HL-60 (cell line): ENCODE measurements around the gene GLRX3.

Experiments used
- DNase-seq, 2 experiments: peaks; one replicate each; pipeline ENCODE4 v3.0.0-alpha.2; 2010 to 2020; ENCODE audit warnings: low read depth in 1 of 2, low spot score in 1 of 2
- H3K27ac ChIP-seq: fragments of 250-450 bp; sonication (Bioruptor Pico); replicated peaks from 2 replicates; pipeline ENCODE4 v1.5.1; 2020; ENCODE audit warnings: mild to moderate bottlenecking, moderate library complexity
- H3K27me3 ChIP-seq: fragments of 250-450 bp; sonication (Bioruptor Pico); 2 replicates; pipeline ENCODE4 v1.5.1; 2021; ENCODE audit warnings: mild to moderate bottlenecking, moderate library complexity; ENCODE audit not compliant: insufficient read depth, poor library complexity, severe bottlenecking
- H3K4me3 ChIP-seq: replicated peaks from 2 replicates; pipeline ENCODE4 v1.5.1; 2011; ENCODE audit warnings: mild to moderate bottlenecking, control low read depth, low read length; ENCODE audit not compliant: insufficient read depth
- GABPA ChIP-seq: IDR thresholded peaks from 2 replicates; pipeline ENCODE4 v1.6.1; 2012; ENCODE audit warnings: low read depth
- POLR2AphosphoS5 ChIP-seq: IDR thresholded peaks from 2 replicates; pipeline ENCODE4 v1.6.1; 2012; ENCODE audit warnings: low read depth
- SPI1 ChIP-seq: IDR thresholded peaks from 2 replicates; pipeline ENCODE4 v1.6.1; 2012; ENCODE audit warnings: low read depth, mild to moderate bottlenecking, borderline replicate concordance
- TF ChIP-seq, protein P1 (sequence below): IDR thresholded peaks from 2 replicates; pipeline ENCODE4 v1.6.1; 2012; ENCODE audit warnings: low read depth; ENCODE audit not compliant: insufficient replicate concordance
- TF ChIP-seq, protein P2 (sequence below): IDR thresholded peaks from one replicate; pipeline ENCODE4 v1.5.1; 2011; ENCODE audit warnings: low read length, control low read depth, inconsistent platforms; ENCODE audit not compliant: insufficient read depth

The GLRX3 gene

DNA sequence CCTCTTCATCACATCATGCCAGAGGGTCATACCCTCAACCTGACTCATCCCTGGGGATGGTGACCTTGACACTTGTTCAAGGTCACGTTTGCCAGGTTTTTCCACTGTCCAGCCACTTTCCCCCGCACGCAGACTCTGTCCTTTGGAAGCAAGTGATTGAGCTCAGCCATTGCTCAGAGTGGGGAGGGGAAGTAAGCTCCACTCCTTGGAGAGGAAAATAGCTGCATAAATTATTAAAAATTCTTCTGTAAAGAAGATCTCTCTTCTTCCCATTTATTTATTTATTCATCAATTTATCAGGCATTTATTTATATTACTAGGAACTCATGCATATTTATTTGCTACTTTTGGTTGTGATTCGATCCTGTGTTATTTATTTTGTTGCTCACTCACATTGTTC lies 88.0 kb downstream of the GLRX3 start:
- no peaks in the 10 kb centered on the region for H3K27me3 ChIP-seq
- no peak for DNase-seq
- no peak overlapping the region for H3K27ac ChIP-seq
- TF ChIP-seq GABPA (no peak), POLR2AphosphoS5 (no peak), SPI1 (no peak)
- TF ChIP-seq, protein P1, sequence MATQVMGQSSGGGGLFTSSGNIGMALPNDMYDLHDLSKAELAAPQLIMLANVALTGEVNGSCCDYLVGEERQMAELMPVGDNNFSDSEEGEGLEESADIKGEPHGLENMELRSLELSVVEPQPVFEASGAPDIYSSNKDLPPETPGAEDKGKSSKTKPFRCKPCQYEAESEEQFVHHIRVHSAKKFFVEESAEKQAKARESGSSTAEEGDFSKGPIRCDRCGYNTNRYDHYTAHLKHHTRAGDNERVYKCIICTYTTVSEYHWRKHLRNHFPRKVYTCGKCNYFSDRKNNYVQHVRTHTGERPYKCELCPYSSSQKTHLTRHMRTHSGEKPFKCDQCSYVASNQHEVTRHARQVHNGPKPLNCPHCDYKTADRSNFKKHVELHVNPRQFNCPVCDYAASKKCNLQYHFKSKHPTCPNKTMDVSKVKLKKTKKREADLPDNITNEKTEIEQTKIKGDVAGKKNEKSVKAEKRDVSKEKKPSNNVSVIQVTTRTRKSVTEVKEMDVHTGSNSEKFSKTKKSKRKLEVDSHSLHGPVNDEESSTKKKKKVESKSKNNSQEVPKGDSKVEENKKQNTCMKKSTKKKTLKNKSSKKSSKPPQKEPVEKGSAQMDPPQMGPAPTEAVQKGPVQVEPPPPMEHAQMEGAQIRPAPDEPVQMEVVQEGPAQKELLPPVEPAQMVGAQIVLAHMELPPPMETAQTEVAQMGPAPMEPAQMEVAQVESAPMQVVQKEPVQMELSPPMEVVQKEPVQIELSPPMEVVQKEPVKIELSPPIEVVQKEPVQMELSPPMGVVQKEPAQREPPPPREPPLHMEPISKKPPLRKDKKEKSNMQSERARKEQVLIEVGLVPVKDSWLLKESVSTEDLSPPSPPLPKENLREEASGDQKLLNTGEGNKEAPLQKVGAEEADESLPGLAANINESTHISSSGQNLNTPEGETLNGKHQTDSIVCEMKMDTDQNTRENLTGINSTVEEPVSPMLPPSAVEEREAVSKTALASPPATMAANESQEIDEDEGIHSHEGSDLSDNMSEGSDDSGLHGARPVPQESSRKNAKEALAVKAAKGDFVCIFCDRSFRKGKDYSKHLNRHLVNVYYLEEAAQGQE, result no peak
- TF ChIP-seq, protein P2, sequence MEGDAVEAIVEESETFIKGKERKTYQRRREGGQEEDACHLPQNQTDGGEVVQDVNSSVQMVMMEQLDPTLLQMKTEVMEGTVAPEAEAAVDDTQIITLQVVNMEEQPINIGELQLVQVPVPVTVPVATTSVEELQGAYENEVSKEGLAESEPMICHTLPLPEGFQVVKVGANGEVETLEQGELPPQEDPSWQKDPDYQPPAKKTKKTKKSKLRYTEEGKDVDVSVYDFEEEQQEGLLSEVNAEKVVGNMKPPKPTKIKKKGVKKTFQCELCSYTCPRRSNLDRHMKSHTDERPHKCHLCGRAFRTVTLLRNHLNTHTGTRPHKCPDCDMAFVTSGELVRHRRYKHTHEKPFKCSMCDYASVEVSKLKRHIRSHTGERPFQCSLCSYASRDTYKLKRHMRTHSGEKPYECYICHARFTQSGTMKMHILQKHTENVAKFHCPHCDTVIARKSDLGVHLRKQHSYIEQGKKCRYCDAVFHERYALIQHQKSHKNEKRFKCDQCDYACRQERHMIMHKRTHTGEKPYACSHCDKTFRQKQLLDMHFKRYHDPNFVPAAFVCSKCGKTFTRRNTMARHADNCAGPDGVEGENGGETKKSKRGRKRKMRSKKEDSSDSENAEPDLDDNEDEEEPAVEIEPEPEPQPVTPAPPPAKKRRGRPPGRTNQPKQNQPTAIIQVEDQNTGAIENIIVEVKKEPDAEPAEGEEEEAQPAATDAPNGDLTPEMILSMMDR, result no peak
- no peak overlapping the region for H3K4me3 ChIP-seq

DNA sequence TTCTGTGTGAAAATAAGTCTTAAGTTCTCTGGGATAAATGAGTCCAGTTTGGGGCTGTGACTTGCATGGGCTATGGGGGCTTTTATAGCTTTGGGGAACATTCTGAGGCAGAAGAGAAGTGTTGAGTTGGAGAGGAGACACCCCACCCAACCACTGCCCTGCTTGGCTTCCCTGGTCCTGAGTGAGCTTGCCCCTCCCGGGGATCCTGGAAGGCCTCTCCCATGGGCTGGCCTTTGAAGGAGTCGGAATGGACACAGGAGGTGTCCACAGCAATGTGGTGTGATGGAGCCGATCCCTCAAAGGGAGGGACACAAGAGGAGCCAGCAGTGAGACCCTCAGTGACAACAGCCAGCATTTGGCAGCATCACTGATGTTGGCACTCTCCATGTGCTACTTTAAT lies 89.8 kb downstream of the GLRX3 start:
- no peak for DNase-seq
- TF ChIP-seq POLR2AphosphoS5 (no peak), GABPA (no peak), SPI1 (no peak)
- TF ChIP-seq, protein P1, result no peak
- TF ChIP-seq, protein P2, result no peak
- Histone ChIP-seq H3K27ac (no peak overlapping the region), H3K27me3 (no peaks in the 10 kb centered on the region), H3K4me3 (no peak overlapping the region)

DNA sequence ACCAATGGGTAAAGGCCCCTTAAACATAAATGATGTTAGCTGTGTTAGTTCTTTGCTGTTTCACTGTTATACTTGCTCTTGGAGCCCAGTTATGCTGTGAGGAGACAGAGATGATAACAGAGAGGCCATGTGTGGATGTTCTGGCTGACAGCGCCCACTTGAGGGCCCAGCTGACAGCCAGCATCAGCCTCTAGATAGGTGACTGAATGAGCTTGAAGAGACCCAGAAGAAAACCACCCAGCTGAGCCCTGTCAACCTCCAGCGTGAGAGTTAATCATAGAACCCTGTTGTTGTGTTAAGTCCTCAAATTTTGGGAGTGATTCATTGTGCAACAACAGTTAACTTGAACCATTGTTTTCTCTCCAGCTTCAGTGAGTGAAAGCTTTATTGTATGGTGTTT lies 91.7 kb downstream of the GLRX3 start:
- H3K27me3 ChIP-seq, result no peaks in the 10 kb centered on the region
- TF ChIP-seq GABPA (no peak), SPI1 (no peak)
- TF ChIP-seq, protein P1, result no peak
- H3K27ac ChIP-seq, result no peak overlapping the region
- H3K4me3 ChIP-seq, result no peak overlapping the region
- no peak for DNase-seq
